ENCODE data around the gene QSOX2.
A peak's percentile ranks its signal among the peaks of the same experiment; 100 is the strongest.

QSOX2 gene

DNA sequence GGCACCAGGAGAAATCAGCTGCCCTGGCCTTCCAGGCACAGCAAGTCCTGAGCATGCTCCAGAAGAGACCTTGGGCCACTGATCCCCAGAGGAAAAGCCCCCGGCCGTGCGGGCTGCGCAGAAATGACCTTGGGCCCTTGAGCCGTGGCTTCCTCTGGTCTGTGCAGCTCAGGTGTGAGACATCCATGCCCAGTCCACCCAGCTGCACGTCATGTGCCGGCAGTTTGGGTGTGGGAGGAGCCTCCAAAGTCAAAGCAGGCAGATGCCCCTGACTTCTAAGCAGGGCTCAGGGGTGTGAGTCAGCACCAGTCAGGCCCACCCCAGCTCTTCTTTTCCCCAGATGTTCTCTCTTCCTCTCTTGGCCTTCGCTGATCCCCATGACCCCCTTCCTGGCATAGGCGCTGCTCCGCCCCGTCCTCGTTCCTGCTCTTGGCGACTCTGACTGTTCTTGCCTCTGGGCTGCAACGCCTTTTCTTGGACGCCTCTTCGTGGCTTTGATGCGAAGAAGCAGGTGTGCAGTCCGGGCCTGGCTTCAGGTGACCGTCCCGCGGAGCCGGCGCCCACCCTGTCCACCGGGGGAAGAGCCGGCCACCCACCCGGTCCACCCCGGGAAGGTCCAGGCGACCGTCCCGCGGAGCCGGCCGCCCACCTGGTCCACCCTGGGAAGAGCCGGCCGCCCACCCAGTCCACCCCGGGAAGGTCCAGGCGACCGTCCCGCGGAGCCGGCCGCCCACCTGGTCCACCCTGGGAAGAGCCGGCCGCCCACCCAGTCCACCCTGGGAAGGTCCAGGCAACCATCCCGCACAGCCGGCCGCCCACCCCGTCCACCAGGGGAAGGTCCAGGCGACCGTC lies 5.9 kb upstream of the QSOX2 start:
- H3K27ac Mint-ChIP-seq = no peak overlapping the region

DNA sequence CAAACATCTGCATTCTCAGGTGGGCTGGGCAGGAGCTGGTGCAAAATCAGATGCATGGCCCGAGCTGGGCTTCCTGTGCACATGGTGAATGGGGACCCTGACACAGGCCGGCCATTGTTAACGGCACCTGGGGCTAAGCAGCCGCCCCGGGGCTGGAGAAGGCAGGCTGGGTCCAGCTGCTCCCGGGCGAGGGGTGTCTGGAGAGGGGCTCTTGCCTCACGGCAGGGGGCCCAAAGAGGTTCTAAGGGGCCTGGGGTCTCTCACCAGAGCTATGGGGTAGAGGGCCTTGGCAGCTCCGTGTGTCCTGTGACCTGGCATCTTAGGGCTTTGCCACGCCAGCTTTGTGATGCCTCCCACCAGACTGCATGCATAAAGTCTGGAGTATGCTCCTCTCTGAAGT lies 5.1 kb upstream of the QSOX2 start:
- no peaks in the 10 kb centered on the region for H3K36me3 Mint-ChIP-seq
- H3K4me3 Mint-ChIP-seq = no peak overlapping the region
- no peaks in the 10 kb centered on the region for H3K4me1 Mint-ChIP-seq
- no peaks in the 10 kb centered on the region for H3K27me3 Mint-ChIP-seq
- H3K9me3 Mint-ChIP-seq = no peaks in the 10 kb centered on the region
- H3K27ac Mint-ChIP-seq = no peak overlapping the region

More for the DNA sequence above, 5.9 kb upstream of the QSOX2 start:
- Mint-ChIP-seq H3K9me3 (no peaks in the 10 kb centered on the region), H3K36me3 (no peaks in the 10 kb centered on the region), H3K27me3 (no peaks in the 10 kb centered on the region), H3K4me3 (no peak overlapping the region), H3K4me1 (no peaks in the 10 kb centered on the region)

GRCh38 chr9:136249877-136250559 lies 4.4 kb upstream of the QSOX2 start:
- peaks cover under 1% of the 10 kb centered on the region for H3K36me3 Mint-ChIP-seq
- H3K27me3 Mint-ChIP-seq = no peaks in the 10 kb centered on the region
- H3K4me1 Mint-ChIP-seq = peaks cover 1% of the 10 kb centered on the region
- H3K4me3 Mint-ChIP-seq = no peak overlapping the region
- H3K9me3 Mint-ChIP-seq = no peaks in the 10 kb centered on the region
- peak overlapping the region; percentile 17 for H3K27ac Mint-ChIP-seq

DNA sequence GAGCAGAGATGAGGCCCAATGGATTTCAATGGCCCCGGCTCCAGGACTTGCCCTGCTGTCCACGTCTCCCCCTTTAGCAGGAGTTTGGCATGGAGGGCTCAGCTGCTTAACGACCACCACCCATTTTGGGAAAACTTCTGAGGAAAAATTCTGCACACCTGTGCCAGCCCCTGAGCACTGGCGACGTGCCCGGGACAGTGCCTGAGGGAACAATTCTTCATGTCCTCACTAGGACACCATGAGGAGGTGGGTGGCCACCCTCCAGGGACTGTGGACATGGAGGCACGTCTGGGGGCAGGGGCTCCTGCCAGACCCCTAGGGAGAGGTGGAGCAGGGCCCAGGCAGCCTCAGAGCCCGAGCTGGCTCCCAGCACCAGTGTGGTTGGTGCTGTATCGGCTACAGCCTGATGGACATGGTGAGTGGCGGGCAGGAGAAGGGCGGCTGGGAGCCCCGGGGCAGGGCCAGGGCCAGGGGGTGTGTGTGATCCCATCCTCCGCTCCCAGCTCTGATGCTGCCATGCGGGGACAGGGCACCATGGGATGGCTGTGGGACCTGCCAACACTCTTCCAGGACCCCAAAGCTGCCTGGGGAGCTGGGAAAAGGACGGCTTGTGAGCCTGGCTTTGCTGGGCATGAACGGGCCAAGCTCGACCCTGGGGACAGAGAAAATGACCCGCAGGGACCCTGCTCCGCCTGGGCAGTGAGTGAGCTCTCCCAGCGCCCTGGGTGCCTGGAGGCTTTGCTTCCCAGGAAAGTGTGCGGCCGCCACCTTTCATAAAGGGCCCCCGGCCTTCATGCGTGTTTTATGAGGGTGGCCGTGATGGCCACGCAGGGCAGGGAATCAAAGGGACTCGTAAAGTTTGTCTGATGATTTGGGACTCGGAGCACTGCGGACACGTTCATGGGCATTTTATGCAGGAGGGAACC lies 3.6 kb upstream of the QSOX2 start:
- Mint-ChIP-seq H3K27ac (peak overlapping the region; percentile 55), H3K4me3 (no peak overlapping the region), H3K27me3 (no peaks in the 10 kb centered on the region), H3K4me1 (peaks cover 9% of the 10 kb centered on the region), H3K36me3 (peaks cover 3% of the 10 kb centered on the region), H3K9me3 (no peaks in the 10 kb centered on the region)

- peaks cover 21% of the 10 kb centered on the region for H3K4me1 Mint-ChIP-seq
- H3K27ac Mint-ChIP-seq = no peak overlapping the region
- H3K36me3 Mint-ChIP-seq = peaks cover 3% of the 10 kb centered on the region
- no peak overlapping the region for H3K4me3 Mint-ChIP-seq
- H3K9me3 Mint-ChIP-seq = no peaks in the 10 kb centered on the region
- H3K27me3 Mint-ChIP-seq = no peaks in the 10 kb centered on the region
These were observed 2.5 kb upstream of the QSOX2 start for GRCh38 chr9:136247947-136248637.

DNA sequence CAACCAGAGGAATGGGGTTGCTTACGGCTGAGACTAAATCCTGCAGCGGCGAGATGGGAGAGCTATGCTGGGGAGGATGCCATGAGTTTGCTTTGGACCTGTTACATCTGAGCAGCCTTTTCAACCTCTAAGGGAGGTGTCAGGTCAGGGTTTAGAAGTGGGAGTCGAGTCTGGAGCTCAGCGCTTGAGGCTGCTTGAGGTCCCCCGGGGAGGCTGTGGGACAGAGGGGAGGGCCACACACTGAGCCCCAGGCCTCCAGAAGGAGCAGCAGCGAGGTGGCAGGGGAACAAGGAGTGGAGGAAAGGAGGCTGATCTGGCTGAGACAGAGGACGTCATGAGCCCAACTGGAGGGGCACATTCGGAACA lies 1.9 kb upstream of the QSOX2 start:
- Mint-ChIP-seq H3K4me1 (peaks cover 26% of the 10 kb centered on the region), H3K4me3 (no peak overlapping the region), H3K27ac (no peak overlapping the region), H3K27me3 (no peaks in the 10 kb centered on the region), H3K36me3 (peaks cover 3% of the 10 kb centered on the region), H3K9me3 (no peaks in the 10 kb centered on the region)

GRCh38 chr9:136246849-136247550 lies 1.4 kb upstream of the QSOX2 start:
- Mint-ChIP-seq H3K27me3 (no peaks in the 10 kb centered on the region), H3K36me3 (peaks cover 3% of the 10 kb centered on the region), H3K9me3 (no peaks in the 10 kb centered on the region), H3K4me1 (peaks cover 31% of the 10 kb centered on the region), H3K4me3 (no peak overlapping the region), H3K27ac (no peak overlapping the region)

DNA sequence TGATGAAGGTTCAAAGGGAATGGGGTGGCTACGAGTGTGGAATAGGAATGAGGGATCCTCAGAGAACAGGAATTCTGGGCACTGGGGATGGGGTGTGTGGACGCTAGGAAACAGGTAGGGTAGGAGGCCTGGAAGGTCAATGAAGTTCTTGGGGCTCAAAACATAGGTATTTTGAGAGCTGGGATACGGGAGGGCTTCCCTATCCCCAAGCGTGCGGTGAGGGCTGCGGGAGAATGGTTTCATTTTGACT lies 718 bp downstream of the QSOX2 start:
- peaks cover 41% of the 10 kb centered on the region for H3K4me1 Mint-ChIP-seq
- H3K9me3 Mint-ChIP-seq = no peaks in the 10 kb centered on the region
- H3K27ac Mint-ChIP-seq = peak overlapping the region; percentile 98

DNA sequence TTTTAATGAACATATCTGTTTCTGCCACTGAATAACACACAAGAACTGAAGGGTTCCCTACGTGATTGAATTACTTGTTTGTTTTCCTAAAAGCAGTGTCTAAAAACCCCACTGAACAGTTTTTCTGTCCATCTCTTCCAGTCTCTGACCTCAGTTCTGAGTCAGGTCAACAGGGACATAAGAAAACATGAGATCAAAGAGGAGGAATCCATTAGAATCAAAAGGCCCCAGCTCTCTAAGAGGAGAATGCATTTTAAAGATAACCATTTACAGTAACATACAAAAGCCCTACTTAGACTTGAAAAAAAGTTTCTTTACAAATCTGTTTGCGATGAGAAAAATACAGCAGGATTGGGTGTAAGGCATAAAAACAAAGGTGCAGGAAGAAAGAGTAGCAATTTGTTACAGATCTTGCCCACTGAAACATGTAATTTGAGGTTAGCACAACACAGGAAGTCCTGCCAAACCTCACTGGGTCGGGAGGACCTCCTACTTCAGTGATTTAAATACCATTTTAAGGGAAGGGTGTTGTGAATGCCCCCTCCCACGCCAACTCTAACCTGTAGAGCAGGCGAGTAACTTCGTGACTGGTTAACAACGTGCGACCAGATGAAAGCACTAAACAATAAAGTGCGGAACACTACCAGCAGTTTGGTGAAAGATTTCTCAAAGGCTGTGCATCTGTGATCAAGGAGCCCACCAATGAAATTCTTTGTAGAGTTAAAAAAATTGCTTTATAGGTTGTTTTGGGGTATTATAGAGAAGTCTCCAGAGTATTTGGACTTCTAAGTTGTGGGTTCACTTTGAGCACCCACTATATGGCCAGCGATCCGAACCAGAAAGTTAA lies 1.3 kb downstream of the QSOX2 start:
- peak overlapping the region; percentile 98 for H3K27ac Mint-ChIP-seq
- no peaks in the 10 kb centered on the region for H3K27me3 Mint-ChIP-seq
- peaks cover 3% of the 10 kb centered on the region for H3K36me3 Mint-ChIP-seq
- peak overlapping the region; percentile 99 for H3K4me3 Mint-ChIP-seq
- no peaks in the 10 kb centered on the region for H3K9me3 Mint-ChIP-seq
- H3K4me1 Mint-ChIP-seq = peaks cover 45% of the 10 kb centered on the region

More for the DNA sequence above, 718 bp downstream of the QSOX2 start:
- H3K4me3 Mint-ChIP-seq = peak overlapping the region; percentile 99
- H3K36me3 Mint-ChIP-seq = peaks cover 3% of the 10 kb centered on the region
- no peaks in the 10 kb centered on the region for H3K27me3 Mint-ChIP-seq

DNA sequence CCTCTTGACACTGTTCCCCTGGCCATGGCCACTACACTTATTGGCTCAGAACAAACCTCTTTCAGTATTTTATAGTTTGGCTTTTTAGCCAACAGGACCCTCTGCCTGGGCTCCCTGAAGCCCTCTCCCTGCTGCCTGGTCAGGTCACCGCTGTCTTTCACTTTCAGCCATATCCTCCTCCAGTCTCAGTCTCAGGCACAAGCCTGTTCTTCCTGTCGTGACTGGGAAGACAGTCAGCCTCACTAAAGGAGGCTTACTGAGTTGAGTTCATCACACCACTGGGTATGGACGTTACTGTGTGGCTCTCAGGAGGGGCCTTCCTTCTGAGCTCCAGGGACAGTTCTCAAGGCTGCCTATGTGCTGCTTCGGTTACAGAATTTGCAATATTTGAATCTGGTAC lies 2.0 kb downstream of the QSOX2 start:
- no peaks in the 10 kb centered on the region for H3K9me3 Mint-ChIP-seq
- no peaks in the 10 kb centered on the region for H3K27me3 Mint-ChIP-seq
- H3K4me3 Mint-ChIP-seq = peak overlapping the region; percentile 99
- peaks cover 49% of the 10 kb centered on the region for H3K4me1 Mint-ChIP-seq
- peak overlapping the region; percentile 98 for H3K27ac Mint-ChIP-seq
- peaks cover 3% of the 10 kb centered on the region for H3K36me3 Mint-ChIP-seq

- Mint-ChIP-seq H3K9me3 (no peaks in the 10 kb centered on the region), H3K27ac (peak overlapping the region; percentile 30), H3K4me3 (no peak overlapping the region), H3K4me1 (peaks cover 49% of the 10 kb centered on the region), H3K27me3 (no peaks in the 10 kb centered on the region), H3K36me3 (peaks cover 3% of the 10 kb centered on the region)
These were observed 2.6 kb downstream of the QSOX2 start for GRCh38 chr9:136242918-136243525.

DNA sequence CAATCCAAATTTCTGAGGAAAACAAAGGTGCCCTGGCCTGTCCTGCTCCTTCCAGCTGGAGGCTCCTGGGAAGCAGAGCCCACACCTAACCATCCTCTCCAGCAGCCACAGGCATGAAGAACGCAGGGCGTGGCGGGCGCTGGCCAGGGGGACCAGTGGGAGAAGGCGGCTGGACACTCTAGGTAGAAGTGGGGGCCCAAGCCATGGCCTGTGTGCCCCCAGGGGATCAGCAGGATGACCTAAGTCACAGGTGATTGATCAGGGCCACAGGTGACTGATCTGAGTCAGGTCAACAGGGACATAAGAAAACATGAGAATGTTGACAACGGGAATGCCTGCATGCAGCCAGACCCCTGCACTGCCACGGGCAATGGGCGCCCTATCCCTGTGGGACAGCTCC lies 3.4 kb downstream of the QSOX2 start:
- Mint-ChIP-seq H3K4me1 (peaks cover 49% of the 10 kb centered on the region), H3K36me3 (peaks cover 3% of the 10 kb centered on the region), H3K4me3 (no peak overlapping the region), H3K9me3 (no peaks in the 10 kb centered on the region), H3K27ac (no peak overlapping the region), H3K27me3 (no peaks in the 10 kb centered on the region)

- no peaks in the 10 kb centered on the region for H3K27me3 Mint-ChIP-seq
- peaks cover 3% of the 10 kb centered on the region for H3K36me3 Mint-ChIP-seq
- peaks cover 49% of the 10 kb centered on the region for H3K4me1 Mint-ChIP-seq
- H3K4me3 Mint-ChIP-seq = no peak overlapping the region
- no peak overlapping the region for H3K27ac Mint-ChIP-seq
- H3K9me3 Mint-ChIP-seq = no peaks in the 10 kb centered on the region
These were observed 4.1 kb downstream of the QSOX2 start for GRCh38 chr9:136241542-136241941.

GRCh38 chr9:136240941-136241340 lies 4.7 kb downstream of the QSOX2 start:
- Mint-ChIP-seq H3K4me1 (peaks cover 49% of the 10 kb centered on the region), H3K9me3 (no peaks in the 10 kb centered on the region), H3K36me3 (peaks cover 3% of the 10 kb centered on the region), H3K27me3 (no peaks in the 10 kb centered on the region), H3K4me3 (no peak overlapping the region), H3K27ac (no peak overlapping the region)
